A673 (cell line): ENCODE results near the gene FIS1. TPM values are rescaled to one million over a fixed set of nuclear protein-coding genes. Genes with fewer than 3 reads are reported as not detected.

Source experiments
- BruUV-seq: library from RNA; stranded (reverse); fragments of 400-500 nt; replicated peaks from 2 replicates; lab custom pipeline; 2021; lab: Mats Ljungman, UMichigan
- CTCF ChIA-PET: fragments of 300-600 bp; sonication (Branson Sonifier 250); formaldehyde crosslinking; loops from one replicate; lab custom pipeline; 2022; ENCODE audit warnings: antibody characterized with exemption; lab: Charles Lee
- POLR2A ChIA-PET: fragments of 300-600 bp; sonication (Branson Sonifier 250); formaldehyde crosslinking; loops from one replicate; lab custom pipeline; 2022; ENCODE audit warnings: antibody characterized with exemption; ENCODE audit not compliant: low non-redundant PET; lab: Charles Lee
- DNase-seq: peaks from one replicate; pipeline ENCODE4 v3.0.0-alpha.2; 2015; ENCODE audit warnings: low spot score
- H3K27ac ChIP-seq: fragments of 200-600 bp; sonication (generic); 2 replicates; pipeline ENCODE4 v1.5.1; 2016; ENCODE audit warnings: mixed run types, low read depth, mild to moderate bottlenecking, mixed read lengths, antibody characterized with exemption, low read length; ENCODE audit not compliant: poor library complexity, severe bottlenecking
- H3K27me3 ChIP-seq: fragments of 200-600 bp; sonication (generic); replicated peaks from 2 replicates; pipeline ENCODE4 v1.6.1; 2017; ENCODE audit warnings: mixed run types, low read depth, mild to moderate bottlenecking, mixed read lengths, antibody characterized with exemption, low read length; ENCODE audit not compliant: insufficient read depth, poor library complexity
- H3K36me3 ChIP-seq: fragments of 200-600 bp; sonication (generic); 2 replicates; pipeline ENCODE4 v1.6.1; 2016; ENCODE audit warnings: mixed run types, mild to moderate bottlenecking, mixed read lengths, antibody characterized with exemption, low read length; ENCODE audit not compliant: insufficient read depth, poor library complexity, severe bottlenecking
- H3K4me1 ChIP-seq: fragments of 200-600 bp; sonication (generic); 2 replicates; pipeline ENCODE4 v1.6.1; 2017; ENCODE audit warnings: mixed run types, mild to moderate bottlenecking, mixed read lengths, antibody characterized with exemption, low read length; ENCODE audit not compliant: insufficient read depth, poor library complexity, severe bottlenecking
- H3K4me3 ChIP-seq: fragments of 200-600 bp; sonication (generic); 2 replicates; pipeline ENCODE4 v1.5.1; 2016; ENCODE audit warnings: low read depth, mixed run types, mild to moderate bottlenecking, mixed read lengths, low read length; ENCODE audit not compliant: poor library complexity, severe bottlenecking
- H3K9me3 ChIP-seq: fragments of 200-600 bp; sonication (generic); 2 replicates; pipeline ENCODE4 v1.6.1; 2016; ENCODE audit warnings: mixed run types, low read depth, mild to moderate bottlenecking, mixed read lengths, antibody characterized with exemption, low read length; ENCODE audit not compliant: poor library complexity, severe bottlenecking
- CTCF ChIP-seq: fragments of 300-800, 200-600 bp; sonication (generic); conservative IDR thresholded peaks from 2 replicates; pipeline ENCODE4 v1.5.1; 2017; ENCODE audit warnings: low read depth, mild to moderate bottlenecking, antibody characterized with exemption, low read length, moderate library complexity, mixed read lengths
- EZH2 ChIP-seq: fragments of 200-600 bp; sonication (generic); IDR thresholded peaks from 2 replicates; pipeline ENCODE4 v1.6.1; 2017; ENCODE audit warnings: borderline replicate concordance, low read depth, mild to moderate bottlenecking, mixed read lengths, antibody characterized with exemption, low read length; ENCODE audit not compliant: poor library complexity, severe bottlenecking
- intact Hi-C: fragments of 100-400 bp; cut with micrococcal nuclease; formaldehyde crosslinking; loops from one replicate; pipeline ENCODE4 v1.10.0; 2022; ENCODE audit not compliant: unreplicated experiment
- total RNA-seq: library from RNA; stranded (reverse); gene quantifications from 2 replicates; pipeline ENCODE4 v1.2.3, GENCODE V29; 2021

Gene FIS1
- total RNA-seq, 1 experiment from 2014 or later = 79.6 TPM

- Histone ChIP-seq H3K27ac (no peak overlapping the region), H3K27me3 (no peaks in the 10 kb centered on the region), H3K4me1 (no peaks in the 10 kb centered on the region), H3K9me3 (no peaks in the 10 kb centered on the region), H3K4me3 (no peak overlapping the region), H3K36me3 (no peaks in the 10 kb centered on the region)
- CTCF ChIA-PET = no interaction called here
- POLR2A ChIA-PET = no interaction called here
- BruUV-seq = no TSS peak
- no peak for TF ChIP-seq CTCF
- intact Hi-C loops = no loop called here
- DNase-seq = no peak
Observed at GRCh38 chr7:101277155-101277554, 32.3 kb upstream of the FIS1 start.

- CTCF ChIA-PET = interaction anchor here (0.7 to 1.3 kb wide), 2 partner anchors 10 to 149 kb away, joined by 3 to 5 read pairs; no protein-coding TSS in a partner anchor
- intact Hi-C loops = no loop called here
- Histone ChIP-seq H3K27ac (no peak overlapping the region), H3K4me1 (no peaks in the 10 kb centered on the region), H3K4me3 (no peak overlapping the region), H3K27me3 (no peaks in the 10 kb centered on the region), H3K36me3 (no peaks in the 10 kb centered on the region), H3K9me3 (no peaks in the 10 kb centered on the region)
- TF ChIP-seq EZH2 = no peak
- no peak for DNase-seq
- BruUV-seq = no TSS peak
- POLR2A ChIA-PET = no interaction called here
Observed at GRCh38 chr7:101273206-101273605, 28.3 kb upstream of the FIS1 start.

- Histone ChIP-seq H3K27me3 (no peaks in the 10 kb centered on the region), H3K4me1 (no peaks in the 10 kb centered on the region), H3K27ac (no peak overlapping the region), H3K4me3 (no peak overlapping the region), H3K36me3 (no peaks in the 10 kb centered on the region), H3K9me3 (no peaks in the 10 kb centered on the region)
- ChIA-PET CTCF (interaction anchor here (0.9 kb wide), 1 partner anchor 52 kb away, joined by 5 read pairs; no protein-coding TSS in a partner anchor), POLR2A (no interaction called here)
- TF ChIP-seq CTCF (no peak), EZH2 (no peak)
- DNase-seq = no peak
- no TSS peak for BruUV-seq
- intact Hi-C loops = no loop called here
Observed at GRCh38 chr7:101271021-101271420, 26.1 kb upstream of the FIS1 start.

GRCh38 chr7:101269664-101270063 lies 24.8 kb upstream of the FIS1 start:
- POLR2A ChIA-PET = no interaction called here
- Histone ChIP-seq H3K36me3 (no peaks in the 10 kb centered on the region), H3K9me3 (no peaks in the 10 kb centered on the region), H3K4me1 (no peaks in the 10 kb centered on the region), H3K27me3 (no peaks in the 10 kb centered on the region), H3K4me3 (no peak overlapping the region), H3K27ac (no peak overlapping the region)
- CTCF ChIA-PET = no interaction called here
- no TSS peak for BruUV-seq
- no peak for TF ChIP-seq EZH2
- no peak for TF ChIP-seq CTCF
- intact Hi-C loops = no loop called here
- no peak for DNase-seq
